ENCODE results near the gene SLC35G1.

DNA sequence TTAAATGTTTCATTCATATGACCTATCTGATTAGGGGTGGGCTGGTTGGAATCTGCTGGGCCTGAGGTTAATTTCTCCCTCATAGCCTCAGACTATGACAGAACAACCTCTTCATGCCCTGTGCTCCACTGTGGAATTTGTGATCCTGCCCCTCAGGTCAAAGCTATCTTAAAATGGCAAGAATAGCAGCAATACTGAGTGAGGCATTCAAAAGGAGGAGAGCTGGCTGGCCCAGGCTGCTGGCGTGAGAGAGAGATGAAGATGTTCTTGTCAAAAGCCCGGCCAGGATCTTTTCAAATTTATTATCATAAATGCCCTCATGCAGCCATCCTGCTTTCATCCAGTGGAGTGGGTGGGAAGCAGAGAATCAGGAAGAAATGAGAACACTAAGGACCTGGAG, 58.1 kb downstream of the SLC35G1 start:
- TF ChIP-seq CTCF (IDR thresholded peaks at IDR 0.05; ENCODE audit: low read length) (no peak), EZH2 (IDR thresholded peaks at IDR 0.05; ENCODE audit: borderline replicate concordance, low read length) (no peak)

Data from OCI-LY1 (cell line).